Epithelial cell of esophagus (primary cell): ENCODE data around the gene MYL7.

Source experiments
- DNase-seq: peaks from one replicate; pipeline ENCODE4 v3.0.0; 2010; ENCODE audit warnings: low read depth
- H3K4me3 ChIP-seq: 2 replicates; pipeline ENCODE4 v1.5.1; 2011; ENCODE audit warnings: mild to moderate bottlenecking, low read length, control low read depth
- TF ChIP-seq, protein P1 (sequence below): IDR thresholded peaks from 2 replicates; pipeline ENCODE4 v1.5.1; 2011; ENCODE audit warnings: low read depth, mild to moderate bottlenecking, low read length, control low read depth, inconsistent platforms; ENCODE audit not compliant: insufficient read depth; ENCODE audit errors: missing control alignments

MYL7 gene

DNA sequence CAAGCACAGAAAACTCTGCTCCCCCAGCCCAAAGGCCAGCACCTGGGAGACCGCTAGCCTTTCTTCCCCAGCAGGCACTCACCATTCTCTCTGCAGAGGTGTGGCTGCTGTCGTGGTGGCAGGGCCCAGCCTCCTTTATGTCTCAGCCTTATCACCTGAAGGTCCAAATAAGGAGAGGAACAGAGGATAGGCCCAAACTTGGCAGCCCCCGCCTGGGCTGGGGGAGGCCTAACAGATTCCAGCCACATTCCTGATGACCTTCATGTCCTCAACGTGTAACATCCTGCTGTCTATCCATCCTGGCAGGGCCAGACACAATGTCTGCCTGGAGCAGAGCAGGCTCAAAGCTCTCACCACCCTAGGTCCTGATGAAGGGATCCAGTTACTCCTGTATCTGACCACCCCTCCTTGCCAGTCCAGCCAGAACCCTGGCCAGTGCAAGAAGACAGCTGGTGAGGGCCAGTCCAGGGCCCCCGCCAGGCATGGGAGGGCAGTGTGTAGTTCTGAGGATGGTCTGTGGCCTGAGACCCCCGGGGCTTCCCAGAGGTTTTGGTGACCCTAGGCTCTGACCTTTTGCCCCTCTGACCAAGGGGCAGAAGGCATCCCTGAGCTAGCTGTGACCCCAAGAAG lies at the start of gene MYL7:
Gene MYL7 (minus strand): TSS at position 112 of the 630 bp plus-strand sequence. CDS start 27 bp downstream, at position 85.
- TF ChIP-seq, protein P1, sequence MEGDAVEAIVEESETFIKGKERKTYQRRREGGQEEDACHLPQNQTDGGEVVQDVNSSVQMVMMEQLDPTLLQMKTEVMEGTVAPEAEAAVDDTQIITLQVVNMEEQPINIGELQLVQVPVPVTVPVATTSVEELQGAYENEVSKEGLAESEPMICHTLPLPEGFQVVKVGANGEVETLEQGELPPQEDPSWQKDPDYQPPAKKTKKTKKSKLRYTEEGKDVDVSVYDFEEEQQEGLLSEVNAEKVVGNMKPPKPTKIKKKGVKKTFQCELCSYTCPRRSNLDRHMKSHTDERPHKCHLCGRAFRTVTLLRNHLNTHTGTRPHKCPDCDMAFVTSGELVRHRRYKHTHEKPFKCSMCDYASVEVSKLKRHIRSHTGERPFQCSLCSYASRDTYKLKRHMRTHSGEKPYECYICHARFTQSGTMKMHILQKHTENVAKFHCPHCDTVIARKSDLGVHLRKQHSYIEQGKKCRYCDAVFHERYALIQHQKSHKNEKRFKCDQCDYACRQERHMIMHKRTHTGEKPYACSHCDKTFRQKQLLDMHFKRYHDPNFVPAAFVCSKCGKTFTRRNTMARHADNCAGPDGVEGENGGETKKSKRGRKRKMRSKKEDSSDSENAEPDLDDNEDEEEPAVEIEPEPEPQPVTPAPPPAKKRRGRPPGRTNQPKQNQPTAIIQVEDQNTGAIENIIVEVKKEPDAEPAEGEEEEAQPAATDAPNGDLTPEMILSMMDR = no peak
- H3K4me3 ChIP-seq = no peak within 1 kb of the TSS
- no peak for DNase-seq

DNA sequence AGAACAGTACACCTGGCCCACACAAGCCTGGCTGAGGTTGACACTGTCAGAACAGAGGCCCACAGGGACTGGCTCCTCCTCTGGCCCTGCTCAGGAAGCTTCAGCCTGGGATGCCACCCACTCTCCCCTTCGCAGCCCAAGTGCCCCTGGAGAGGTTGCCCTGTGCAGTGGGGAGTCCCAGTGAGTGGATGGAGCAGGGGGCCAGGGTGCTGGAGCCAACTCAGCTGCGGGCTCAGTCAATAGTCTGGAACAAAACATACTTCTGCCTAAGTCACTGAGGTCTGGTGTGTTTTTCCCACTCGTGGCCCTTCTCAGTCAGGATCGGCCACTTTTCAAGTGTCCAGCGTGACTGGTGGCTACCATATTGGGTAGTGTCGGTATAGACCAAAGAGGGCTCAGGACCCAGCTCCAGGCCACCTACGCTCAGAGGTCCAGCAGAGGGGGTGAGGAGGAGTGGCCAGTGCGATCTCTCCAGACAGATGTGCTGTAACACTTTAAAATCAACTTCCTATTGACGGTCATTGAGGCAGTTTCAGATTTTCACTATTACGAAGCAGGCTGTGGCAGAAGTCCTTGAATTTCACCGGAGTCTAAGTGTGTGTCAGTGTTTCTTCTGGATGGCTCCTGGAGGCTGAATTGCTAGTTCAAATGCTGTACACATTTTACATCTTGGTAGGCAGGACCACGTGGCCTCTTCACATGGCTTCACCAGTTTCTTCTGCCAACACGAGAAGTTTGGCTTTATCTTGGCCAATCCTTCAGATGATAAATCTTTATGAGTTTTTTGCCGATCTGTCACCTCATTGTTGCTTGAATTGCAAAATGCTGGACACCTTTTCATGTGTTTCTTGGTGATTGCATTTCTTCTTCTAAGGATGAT lies 49.1 kb upstream of the MYL7 start:
- TF ChIP-seq, protein P1 = no peak
- no peak for DNase-seq
- H3K4me3 ChIP-seq = no peak overlapping the region

- DNase-seq = no peak
- no peak within 1 kb of the TSS for H3K4me3 ChIP-seq
- TF ChIP-seq, protein P1 = no peak
Observed at GRCh38 chr7:44189286-44189992, 48.3 kb upstream of the MYL7 start, which contains the start of gene GCK. Gene GCK (minus strand): TSS chr7:44189439. CDS start chr7:44188953, 486 bp downstream.

GRCh38 chr7:44188480-44189225 lies 47.5 kb upstream of the MYL7 start:
- no peak for DNase-seq
- TF ChIP-seq, protein P1 = no peak
- H3K4me3 ChIP-seq = no peak overlapping the region

DNA sequence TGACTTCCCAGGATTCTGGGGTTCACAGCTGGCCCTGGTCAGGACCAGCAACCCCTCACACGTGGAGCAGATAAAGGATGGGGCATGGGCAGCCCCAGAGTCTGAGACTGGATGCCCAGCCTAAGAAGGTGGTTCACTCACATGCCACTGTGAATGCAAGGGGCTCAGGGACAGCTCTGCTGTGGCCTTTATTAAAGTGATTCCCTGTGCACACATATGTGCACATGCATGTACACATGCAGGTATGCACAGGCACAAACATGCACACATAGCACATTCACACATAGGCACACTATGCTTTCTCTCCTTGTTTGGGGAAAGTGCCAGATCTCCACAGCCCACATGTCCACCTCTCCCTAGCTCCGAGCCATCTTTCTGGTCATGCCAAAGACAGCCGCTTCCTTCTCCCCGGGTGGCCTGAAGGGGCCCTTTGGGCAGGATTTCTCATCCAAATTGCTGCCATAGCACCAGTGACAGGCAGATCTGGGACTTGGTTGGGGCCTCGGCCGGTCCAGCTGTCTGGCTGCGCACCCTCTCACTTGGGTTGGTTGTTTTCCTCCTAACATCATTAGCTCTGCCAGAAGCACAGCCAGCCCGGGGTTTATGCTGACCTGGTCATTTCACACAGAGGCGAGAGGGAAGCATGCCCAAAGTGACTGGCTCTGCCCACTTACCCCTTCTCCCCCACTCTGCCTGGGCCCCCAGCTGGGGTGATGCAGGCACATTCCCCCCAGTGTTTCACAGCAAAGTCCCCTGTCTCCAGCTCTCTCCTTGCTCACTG lies 46.7 kb upstream of the MYL7 start:
- TF ChIP-seq, protein P1 = no peak
- DNase-seq = no peak
- H3K4me3 ChIP-seq = no peak overlapping the region

DNA sequence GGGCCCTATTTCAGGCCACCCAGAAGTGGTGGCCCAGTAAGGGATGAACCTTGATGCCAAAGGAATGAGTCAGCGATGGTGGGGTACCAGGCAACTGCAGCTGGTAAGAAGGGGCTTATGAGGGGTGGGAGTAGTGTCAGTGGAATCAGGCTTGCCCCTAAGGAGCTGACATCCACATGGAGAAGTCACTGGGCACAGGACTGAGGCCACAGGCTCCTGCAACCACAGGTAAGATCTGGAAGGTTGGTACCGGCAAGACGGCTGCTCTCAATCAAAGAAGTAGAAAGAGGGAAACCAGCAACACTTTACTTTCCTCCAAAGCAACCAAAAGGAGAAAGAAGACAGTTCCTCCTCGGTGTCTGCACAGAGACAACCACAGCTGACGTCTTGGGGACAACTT lies 45.6 kb upstream of the MYL7 start:
- TF ChIP-seq, protein P1 = no peak
- no peak overlapping the region for H3K4me3 ChIP-seq
- DNase-seq = no peak
